Heart left ventricle (tissue), 13 donors: ENCODE measurements around the gene ATP6V1B1.

Experiments used
- CTCF ChIP-seq, 12 donors: fragments of 200-600 bp; sonication (generic) in 4 of 12; IDR thresholded peaks; one replicate each; pipeline versions ENCODE4 v1.5.0 to v1.8.0; 2018 to 2022; ENCODE audit warnings: antibody characterized with exemption in 12 of 12, mild to moderate bottlenecking in 5 of 12
- POLR2A ChIP-seq, 2 donors: fragments of 450-650 bp; IDR thresholded peaks; one replicate each; pipeline ENCODE4 v1.6.1; 2017; ENCODE audit warnings: antibody characterized with exemption in 2 of 2, mild to moderate bottlenecking in 2 of 2, moderate library complexity in 2 of 2
- donor health status: ischemic (EF 13 %, LVEDD 7.1; RV severe dilation, severe dysfunction).
- donor health status: DM: no; HTN: yes; CAD: no.
- donor health status: DM: no; HTN: no; CAD: no.
- donor health status: ischemic (EF 25% LVEDD 6.9; RV normal size, moderate dysfunction).
- donor health status: ischemic (EF 25% LVEDD 5.7; RV mildly dilated, moderate dysfunction).
- donor health status: ischemic (EF 35%, LVEDD 5.7; RV mildly dilated, moderate dysfunction).
- donor health status: nonischemic (EF 11% LVEDD 7.7; RV severe dilation, severe dysfunction).
- donor health status: DM: yes; HTN: yes; CAD: no.
- donor health status: PGD.
- donor health status: ischemic (EF 29% LVEDD 5.4; RV normal size, mild dysfunction).
- donor health status: nonischemic (EF 23%, LVEDD 6.1; RV moderate dilation, normal function).

GRCh38 chr2:70959851-70960832, 24.4 kb downstream of the ATP6V1B1 start:
- TF ChIP-seq CTCF (IDR thresholded peaks at IDR 0.05), result no peak
- TF ChIP-seq POLR2A (IDR thresholded peaks at IDR 0.05), result no peak
